ENCODE measurements around the gene PGAM5. TPM values are rescaled to one million over a fixed set of nuclear protein-coding genes. Genes with fewer than 3 reads are reported as not detected.

Gene PGAM5
- total RNA-seq, 1 donor from 2014 or later, result 80.3 TPM

DNA sequence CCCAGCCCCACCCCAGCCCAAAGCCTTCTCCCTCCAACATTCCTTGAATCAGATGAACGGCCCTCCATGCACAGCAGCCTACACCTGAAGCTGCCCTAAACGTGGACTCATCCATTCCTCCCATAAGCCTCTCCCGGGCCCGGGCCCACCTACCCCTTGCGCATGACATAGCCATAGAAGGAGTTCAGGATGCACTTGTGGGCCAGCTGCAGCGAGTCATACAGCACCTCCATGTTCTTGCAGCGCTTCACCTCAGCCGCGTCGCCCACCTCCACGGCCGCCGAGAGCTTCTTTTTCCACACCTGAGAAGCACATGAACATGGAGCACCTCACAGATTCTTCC is 45.5 kb upstream of the PGAM5 start:
- H3K4me3 ChIP-seq (ENCODE audit: low read depth, low read length), result no peak overlapping the region
- TF ChIP-seq, protein P1, sequence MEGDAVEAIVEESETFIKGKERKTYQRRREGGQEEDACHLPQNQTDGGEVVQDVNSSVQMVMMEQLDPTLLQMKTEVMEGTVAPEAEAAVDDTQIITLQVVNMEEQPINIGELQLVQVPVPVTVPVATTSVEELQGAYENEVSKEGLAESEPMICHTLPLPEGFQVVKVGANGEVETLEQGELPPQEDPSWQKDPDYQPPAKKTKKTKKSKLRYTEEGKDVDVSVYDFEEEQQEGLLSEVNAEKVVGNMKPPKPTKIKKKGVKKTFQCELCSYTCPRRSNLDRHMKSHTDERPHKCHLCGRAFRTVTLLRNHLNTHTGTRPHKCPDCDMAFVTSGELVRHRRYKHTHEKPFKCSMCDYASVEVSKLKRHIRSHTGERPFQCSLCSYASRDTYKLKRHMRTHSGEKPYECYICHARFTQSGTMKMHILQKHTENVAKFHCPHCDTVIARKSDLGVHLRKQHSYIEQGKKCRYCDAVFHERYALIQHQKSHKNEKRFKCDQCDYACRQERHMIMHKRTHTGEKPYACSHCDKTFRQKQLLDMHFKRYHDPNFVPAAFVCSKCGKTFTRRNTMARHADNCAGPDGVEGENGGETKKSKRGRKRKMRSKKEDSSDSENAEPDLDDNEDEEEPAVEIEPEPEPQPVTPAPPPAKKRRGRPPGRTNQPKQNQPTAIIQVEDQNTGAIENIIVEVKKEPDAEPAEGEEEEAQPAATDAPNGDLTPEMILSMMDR (IDR thresholded peaks at IDR 0.05; ENCODE audit: insufficient read depth, low read length, severe bottlenecking), result no peak
- peaks cover 17% of the 10 kb centered on the region for H3K36me3 ChIP-seq (ENCODE audit: control insufficient read depth, insufficient read depth, low read length)
- FAIRE-seq (no peak), DNase-seq (ENCODE audit: low read depth) (no peak)
- no peaks in the 10 kb centered on the region for H3K27me3 ChIP-seq (ENCODE audit: control insufficient read depth, insufficient read depth, low read length)

GRCh38 chr12:132665794-132666193 is 44.8 kb upstream of the PGAM5 start:
- DNase-seq (ENCODE audit: low read depth), result no peak
- H3K36me3 ChIP-seq (ENCODE audit: control insufficient read depth, insufficient read depth, low read length), result peaks cover 17% of the 10 kb centered on the region
- FAIRE-seq, result peak; percentile 36
- no peak overlapping the region for H3K4me3 ChIP-seq (ENCODE audit: low read depth, low read length)
- TF ChIP-seq, protein P1 (IDR thresholded peaks at IDR 0.05; ENCODE audit: insufficient read depth, low read length, severe bottlenecking), result no peak
- no peaks in the 10 kb centered on the region for H3K27me3 ChIP-seq (ENCODE audit: control insufficient read depth, insufficient read depth, low read length)

DNA sequence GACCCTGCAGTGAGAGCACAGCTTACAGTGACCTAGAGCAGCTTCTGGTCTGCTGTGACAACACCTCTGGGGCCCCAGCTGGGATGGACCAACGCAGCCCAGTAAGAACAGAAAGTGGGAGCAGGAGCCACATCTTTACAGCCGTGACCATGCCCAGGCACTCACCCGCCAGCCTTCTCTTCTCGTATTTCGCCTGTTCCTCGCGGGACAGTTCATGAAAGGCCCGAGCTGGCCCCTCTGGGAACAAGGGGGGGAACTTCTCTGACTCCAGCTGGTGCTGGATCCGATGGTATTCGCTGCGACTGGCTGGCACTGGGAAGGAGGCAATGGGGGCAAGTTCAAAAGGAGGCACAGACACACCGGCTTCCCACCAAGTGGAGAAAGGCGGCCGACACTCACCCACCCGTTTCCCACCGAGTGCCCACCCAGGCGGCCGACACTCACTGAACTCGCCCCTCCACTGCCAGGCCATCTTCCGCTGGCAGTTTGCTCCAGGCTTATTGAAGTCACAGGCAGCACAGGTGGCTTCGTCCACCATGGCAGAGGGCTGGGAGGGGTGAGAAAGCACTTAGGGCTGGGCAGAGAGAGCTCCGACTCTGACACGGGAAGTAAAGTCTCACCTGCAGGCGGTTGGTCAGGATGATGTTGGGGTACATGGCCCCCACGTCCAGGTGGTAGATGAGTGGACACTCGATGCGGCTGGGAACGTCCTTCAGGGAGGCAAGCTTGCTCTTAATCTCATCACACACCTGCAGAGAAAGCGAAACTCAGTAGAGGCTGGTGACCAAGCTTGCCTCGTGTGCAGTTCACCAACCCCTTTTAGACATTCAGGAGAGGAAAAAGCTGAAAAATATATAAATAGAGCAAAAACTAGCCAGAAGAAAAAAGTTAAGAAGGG is 42.2 kb upstream of the PGAM5 start:
- TF ChIP-seq, protein P1 (IDR thresholded peaks at IDR 0.05; ENCODE audit: insufficient read depth, low read length, severe bottlenecking), result no peak
- Histone ChIP-seq H3K36me3 (ENCODE audit: control insufficient read depth, insufficient read depth, low read length) (peaks cover 20% of the 10 kb centered on the region), H3K27me3 (ENCODE audit: control insufficient read depth, insufficient read depth, low read length) (no peaks in the 10 kb centered on the region), H3K4me3 (ENCODE audit: low read depth, low read length) (no peak overlapping the region)
- FAIRE-seq (no peak), DNase-seq (ENCODE audit: low read depth) (no peak)

DNA sequence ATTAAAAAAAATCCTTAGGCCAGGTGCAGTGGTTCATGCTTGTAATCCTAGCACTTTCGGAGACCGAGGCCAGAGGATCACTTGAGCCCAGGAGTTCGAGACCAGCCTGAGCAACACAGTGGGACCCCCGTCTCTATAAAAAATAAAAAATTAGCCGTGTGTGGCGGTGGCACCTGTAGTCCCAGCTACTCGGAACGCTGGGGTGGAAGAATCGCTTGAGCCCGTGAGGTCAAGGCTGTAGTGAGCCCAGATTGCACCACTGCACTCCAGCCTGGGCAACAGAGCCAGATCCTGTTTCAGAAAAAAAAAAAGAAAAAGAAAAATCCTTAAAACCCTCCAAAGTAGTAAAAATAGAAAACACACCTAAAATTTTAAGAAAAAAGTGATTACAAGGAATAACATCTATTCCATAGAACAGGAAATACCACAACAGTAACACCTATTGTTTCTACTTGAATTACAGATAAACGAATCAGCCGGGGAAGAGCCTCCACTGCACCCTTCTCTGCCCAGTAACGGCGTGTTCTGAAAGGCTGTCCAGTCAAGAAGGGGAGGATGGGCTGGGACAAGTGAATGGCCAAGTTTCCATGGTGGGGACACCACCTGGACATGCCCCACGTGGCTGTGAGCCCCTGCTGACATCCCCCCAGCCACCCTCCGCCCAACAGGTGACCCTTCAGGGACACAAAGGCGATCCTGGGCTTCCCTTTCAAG is 41.3 kb upstream of the PGAM5 start:
- TF ChIP-seq, protein P1 (IDR thresholded peaks at IDR 0.05; ENCODE audit: insufficient read depth, low read length, severe bottlenecking), result no peak
- peaks cover 18% of the 10 kb centered on the region for H3K36me3 ChIP-seq (ENCODE audit: control insufficient read depth, insufficient read depth, low read length)
- H3K27me3 ChIP-seq (ENCODE audit: control insufficient read depth, insufficient read depth, low read length), result no peaks in the 10 kb centered on the region
- FAIRE-seq, result no peak
- H3K4me3 ChIP-seq (ENCODE audit: low read depth, low read length), result no peak overlapping the region
- DNase-seq (ENCODE audit: low read depth), result peak; percentile 8

DNA sequence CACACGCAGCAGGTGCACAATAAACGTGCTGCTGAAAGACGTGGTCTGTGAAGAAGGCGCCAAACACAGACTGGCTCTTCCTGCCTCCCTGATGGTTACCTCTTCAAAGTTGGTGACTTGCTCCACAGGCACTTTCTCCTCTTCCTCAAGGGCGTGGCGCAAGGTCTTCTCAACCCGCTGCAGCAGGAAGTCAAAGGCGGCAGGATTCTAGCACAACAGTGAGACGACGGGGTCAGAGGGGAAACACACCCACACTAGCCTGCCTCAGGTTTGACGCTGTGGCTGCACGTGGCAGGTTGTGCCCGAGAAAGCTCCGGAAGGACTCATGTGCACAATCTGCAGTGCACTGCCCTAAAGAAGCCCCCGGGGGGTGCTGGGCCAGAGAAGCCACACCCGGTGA is 38.5 kb upstream of the PGAM5 start:
- Histone ChIP-seq H3K27me3 (ENCODE audit: control insufficient read depth, insufficient read depth, low read length) (no peaks in the 10 kb centered on the region), H3K4me3 (ENCODE audit: low read depth, low read length) (no peak overlapping the region), H3K36me3 (ENCODE audit: control insufficient read depth, insufficient read depth, low read length) (peaks cover 27% of the 10 kb centered on the region)
- no peak for DNase-seq (ENCODE audit: low read depth)
- TF ChIP-seq, protein P1 (IDR thresholded peaks at IDR 0.05; ENCODE audit: insufficient read depth, low read length, severe bottlenecking), result no peak
- no peak for FAIRE-seq
